Pons (tissue), 1 donor: Measurements from ENCODE around the gene PIP5K1B.
"Not testable (repeated sequence)": the region's sequence is repeated elsewhere in the genome, so short reads cannot be mapped to it uniquely, and the experiment has no call there.

Experiments used
- DNase-seq: peaks from one replicate; pipeline ENCODE4 v3.0.0-alpha.2; 2016; ENCODE audit warnings: low spot score

The PIP5K1B gene

GRCh38 chr9:68704814-68705530, at the start of gene PIP5K1B:
Gene PIP5K1B, plus strand, starts transcription at chr9:68705240. Its CDS starts 117,375 bp downstream, at chr9:68822615.
- DNase-seq: peak; percentile 30

GRCh38 chr9:68664036-68664435, 41.0 kb upstream of the PIP5K1B start:
- DNase-seq: no peak

- DNase-seq: no peak
Observed at GRCh38 chr9:68668127-68668526, 36.9 kb upstream of the PIP5K1B start.

- peak; percentile 2 for DNase-seq
Observed at GRCh38 chr9:68669218-68669617, 35.8 kb upstream of the PIP5K1B start.

- no peak for DNase-seq
Observed at GRCh38 chr9:68672215-68672614, 32.8 kb upstream of the PIP5K1B start.

- no peak for DNase-seq
Observed at GRCh38 chr9:68672625-68673024, 32.4 kb upstream of the PIP5K1B start.

- DNase-seq: no peak
Observed at GRCh38 chr9:68678430-68678829, 26.6 kb upstream of the PIP5K1B start.

GRCh38 chr9:68683433-68683832, 21.6 kb upstream of the PIP5K1B start:
- DNase-seq: peak; percentile 3

- no peak for DNase-seq
Observed at GRCh38 chr9:68685213-68685612, 19.8 kb upstream of the PIP5K1B start.

- no peak for DNase-seq
Observed at GRCh38 chr9:68685770-68686169, 19.3 kb upstream of the PIP5K1B start.

GRCh38 chr9:68690088-68690487, 15.0 kb upstream of the PIP5K1B start:
- peak; percentile 22 for DNase-seq

GRCh38 chr9:68692519-68692918, 12.5 kb upstream of the PIP5K1B start:
- DNase-seq: no peak

GRCh38 chr9:68694125-68694524, 10.9 kb upstream of the PIP5K1B start:
- no peak for DNase-seq

- no peak for DNase-seq
Observed at GRCh38 chr9:68697851-68698250, 7.2 kb upstream of the PIP5K1B start.

GRCh38 chr9:68698943-68699509, 6.0 kb upstream of the PIP5K1B start:
- DNase-seq: no peak

- DNase-seq: not testable (repeated sequence)
Observed at GRCh38 chr9:68699625-68700024, 5.4 kb upstream of the PIP5K1B start.

- no peak for DNase-seq
Observed at GRCh38 chr9:68702493-68702892, 2.5 kb upstream of the PIP5K1B start.

GRCh38 chr9:68703672-68704071, 1.4 kb upstream of the PIP5K1B start:
- DNase-seq: no peak

GRCh38 chr9:68704498-68704813, 584 bp upstream of the PIP5K1B start:
- no peak for DNase-seq

GRCh38 chr9:68705531-68706362, 707 bp downstream of the PIP5K1B start:
- DNase-seq: no peak

- DNase-seq: peak; percentile 19
Observed at GRCh38 chr9:68706363-68707201, 1.5 kb downstream of the PIP5K1B start.

GRCh38 chr9:68707801-68708488, 2.9 kb downstream of the PIP5K1B start:
- DNase-seq: no peak
